ENCODE results near the gene MX2.

MX2 gene

GRCh38 chr21:41447356-41447755 lies 85.5 kb downstream of the MX2 start (continued):
- TF ChIP-seq ZNF776 (tag by site-specific recombination; IDR thresholded peaks at IDR 0.05; ENCODE audit: borderline replicate concordance): no peak
- TF ChIP-seq, protein P1, sequence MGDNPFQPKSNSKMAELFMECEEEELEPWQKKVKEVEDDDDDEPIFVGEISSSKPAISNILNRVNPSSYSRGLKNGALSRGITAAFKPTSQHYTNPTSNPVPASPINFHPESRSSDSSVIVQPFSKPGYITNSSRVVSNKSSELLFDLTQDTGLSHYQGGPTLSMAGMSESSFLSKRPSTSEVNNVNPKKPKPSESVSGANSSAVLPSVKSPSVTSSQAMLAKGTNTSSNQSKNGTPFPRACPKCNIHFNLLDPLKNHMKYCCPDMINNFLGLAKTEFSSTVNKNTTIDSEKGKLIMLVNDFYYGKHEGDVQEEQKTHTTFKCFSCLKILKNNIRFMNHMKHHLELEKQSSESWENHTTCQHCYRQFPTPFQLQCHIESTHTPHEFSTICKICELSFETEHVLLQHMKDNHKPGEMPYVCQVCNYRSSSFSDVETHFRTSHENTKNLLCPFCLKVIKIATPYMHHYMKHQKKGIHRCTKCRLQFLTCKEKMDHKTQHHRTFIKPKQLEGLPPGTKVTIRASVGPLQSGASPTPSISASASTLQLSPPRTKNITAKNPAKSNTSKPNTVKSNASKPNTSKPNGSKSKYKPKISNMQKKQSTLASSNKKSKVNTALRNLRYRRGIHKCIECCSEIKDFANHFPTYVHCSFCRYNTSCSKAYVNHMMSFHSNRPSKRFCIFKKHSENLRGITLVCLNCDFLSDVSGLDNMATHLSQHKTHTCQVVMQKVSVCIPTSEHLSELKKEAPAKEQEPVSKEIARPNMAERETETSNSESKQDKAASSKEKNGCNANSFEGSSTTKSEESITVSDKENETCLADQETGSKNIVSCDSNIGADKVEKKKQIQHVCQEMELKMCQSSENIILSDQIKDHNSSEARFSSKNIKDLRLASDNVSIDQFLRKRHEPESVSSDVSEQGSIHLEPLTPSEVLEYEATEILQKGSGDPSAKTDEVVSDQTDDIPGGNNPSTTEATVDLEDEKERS (tag by site-specific recombination; IDR thresholded peaks at IDR 0.05): no peak
- TF ChIP-seq ZNF394 (tag by site-specific recombination; IDR thresholded peaks at IDR 0.05; ENCODE audit: borderline replicate concordance): no peak
- TF ChIP-seq ZNF777 (tag by site-specific recombination; IDR thresholded peaks at IDR 0.05; ENCODE audit: borderline replicate concordance): no peak
- TF ChIP-seq SALL2 (tag by site-specific recombination; IDR thresholded peaks at IDR 0.05; ENCODE audit: borderline replicate concordance): no peak

- CTCF ChIA-PET: interaction anchor here (0.7 to 2.0 kb wide), 3 partner anchors 70 to 166 kb away, joined by 3 to 6 read pairs (median 6); no protein-coding TSS in a partner anchor
- POLR2A ChIA-PET: no interaction called here
- H3K36me3 ChIP-seq (ENCODE audit: control insufficient read depth in 2 of 2, insufficient read depth in 1 of 2, low read length in 2 of 2): no peaks in the 10 kb centered on the region
These were observed 87.8 kb downstream of the MX2 start for GRCh38 chr21:41449613-41450012.

More at GRCh38 chr21:41449613-41450012, 87.8 kb downstream of the MX2 start:
- Histone ChIP-seq H3K4me3 (ENCODE audit: low read depth, low read length) (no peak overlapping the region), H3K27ac (ENCODE audit: extremely low read depth, low read depth, low read length) (no peak overlapping the region), H3K4me1 (ENCODE audit: control insufficient read depth, insufficient read depth, low read length) (no peaks in the 10 kb centered on the region), H3K9me3 (ENCODE audit: control insufficient read depth, insufficient read depth, low read depth, low read length) (no peaks in the 10 kb centered on the region)
- TF ChIP-seq ZNF140 (tag by site-specific recombination; IDR thresholded peaks at IDR 0.05) (no peak), PBX3 (CRISPR knock-in tag; IDR thresholded peaks at IDR 0.05) (no peak), ZNF19 (tag by site-specific recombination; IDR thresholded peaks at IDR 0.05; ENCODE audit: low read depth) (no peak), ZSCAN16 (tag by site-specific recombination; IDR thresholded peaks at IDR 0.05) (no peak), ZNF544 (tag by site-specific recombination; IDR thresholded peaks at IDR 0.05) (no peak), ZNF2 (tag by site-specific recombination; IDR thresholded peaks at IDR 0.05) (no peak), ZNF596 (tag by site-specific recombination; IDR thresholded peaks at IDR 0.05) (no peak), KLF10 (tag by site-specific recombination; IDR thresholded peaks at IDR 0.05) (no peak), HIC1 (tag by site-specific recombination; IDR thresholded peaks at IDR 0.05) (no peak), ZNF24 (tag by site-specific recombination; IDR thresholded peaks at IDR 0.05) (no peak), ZFP69B (tag by site-specific recombination; IDR thresholded peaks at IDR 0.05) (no peak), TCF7L2 (IDR thresholded peaks at IDR 0.05; ENCODE audit: borderline replicate concordance, low read depth, low read length) (no peak), ZNF157 (tag by site-specific recombination; IDR thresholded peaks at IDR 0.05) (no peak), ZNF677 (tag by site-specific recombination; IDR thresholded peaks at IDR 0.05) (no peak), ZNF10 (tag by site-specific recombination; IDR thresholded peaks at IDR 0.05) (no peak)
- TF ChIP-seq, protein P2, sequence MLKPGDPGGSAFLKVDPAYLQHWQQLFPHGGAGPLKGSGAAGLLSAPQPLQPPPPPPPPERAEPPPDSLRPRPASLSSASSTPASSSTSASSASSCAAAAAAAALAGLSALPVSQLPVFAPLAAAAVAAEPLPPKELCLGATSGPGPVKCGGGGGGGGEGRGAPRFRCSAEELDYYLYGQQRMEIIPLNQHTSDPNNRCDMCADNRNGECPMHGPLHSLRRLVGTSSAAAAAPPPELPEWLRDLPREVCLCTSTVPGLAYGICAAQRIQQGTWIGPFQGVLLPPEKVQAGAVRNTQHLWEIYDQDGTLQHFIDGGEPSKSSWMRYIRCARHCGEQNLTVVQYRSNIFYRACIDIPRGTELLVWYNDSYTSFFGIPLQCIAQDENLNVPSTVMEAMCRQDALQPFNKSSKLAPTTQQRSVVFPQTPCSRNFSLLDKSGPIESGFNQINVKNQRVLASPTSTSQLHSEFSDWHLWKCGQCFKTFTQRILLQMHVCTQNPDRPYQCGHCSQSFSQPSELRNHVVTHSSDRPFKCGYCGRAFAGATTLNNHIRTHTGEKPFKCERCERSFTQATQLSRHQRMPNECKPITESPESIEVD (tag by site-specific recombination; IDR thresholded peaks at IDR 0.05): no peak
- TF ChIP-seq, protein P3, sequence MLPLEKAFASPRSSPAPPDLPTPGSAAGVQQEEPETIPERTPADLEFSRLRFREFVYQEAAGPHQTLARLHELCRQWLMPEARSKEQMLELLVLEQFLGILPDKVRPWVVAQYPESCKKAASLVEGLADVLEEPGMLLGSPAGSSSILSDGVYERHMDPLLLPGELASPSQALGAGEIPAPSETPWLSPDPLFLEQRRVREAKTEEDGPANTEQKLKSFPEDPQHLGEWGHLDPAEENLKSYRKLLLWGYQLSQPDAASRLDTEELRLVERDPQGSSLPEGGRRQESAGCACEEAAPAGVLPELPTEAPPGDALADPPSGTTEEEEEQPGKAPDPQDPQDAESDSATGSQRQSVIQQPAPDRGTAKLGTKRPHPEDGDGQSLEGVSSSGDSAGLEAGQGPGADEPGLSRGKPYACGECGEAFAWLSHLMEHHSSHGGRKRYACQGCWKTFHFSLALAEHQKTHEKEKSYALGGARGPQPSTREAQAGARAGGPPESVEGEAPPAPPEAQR (tag by site-specific recombination; IDR thresholded peaks at IDR 0.05): no peak
- TF ChIP-seq, protein P4, sequence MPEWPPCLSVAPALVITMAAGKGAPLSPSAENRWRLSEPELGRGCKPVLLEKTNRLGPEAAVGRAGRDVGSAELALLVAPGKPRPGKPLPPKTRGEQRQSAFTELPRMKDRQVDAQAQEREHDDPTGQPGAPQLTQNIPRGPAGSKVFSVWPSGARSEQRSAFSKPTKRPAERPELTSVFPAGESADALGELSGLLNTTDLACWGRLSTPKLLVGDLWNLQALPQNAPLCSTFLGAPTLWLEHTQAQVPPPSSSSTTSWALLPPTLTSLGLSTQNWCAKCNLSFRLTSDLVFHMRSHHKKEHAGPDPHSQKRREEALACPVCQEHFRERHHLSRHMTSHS (tag by site-specific recombination; IDR thresholded peaks at IDR 0.05): no peak
